Stimulated activated naive CD4-positive, alpha-beta T cell treated with Interleukin-2 at 50 U/mL for 16 hours (primary cell): ENCODE data around the gene NXN.
"Not testable (repeated sequence)": the region's sequence is repeated elsewhere in the genome, so short reads cannot be mapped to it uniquely, and the experiment has no call there.

ENCODE experiments used
- DNase-seq: peaks from one replicate; lab custom pipeline; 2025; lab: John Stamatoyannopoulos, UW

Gene NXN

DNA sequence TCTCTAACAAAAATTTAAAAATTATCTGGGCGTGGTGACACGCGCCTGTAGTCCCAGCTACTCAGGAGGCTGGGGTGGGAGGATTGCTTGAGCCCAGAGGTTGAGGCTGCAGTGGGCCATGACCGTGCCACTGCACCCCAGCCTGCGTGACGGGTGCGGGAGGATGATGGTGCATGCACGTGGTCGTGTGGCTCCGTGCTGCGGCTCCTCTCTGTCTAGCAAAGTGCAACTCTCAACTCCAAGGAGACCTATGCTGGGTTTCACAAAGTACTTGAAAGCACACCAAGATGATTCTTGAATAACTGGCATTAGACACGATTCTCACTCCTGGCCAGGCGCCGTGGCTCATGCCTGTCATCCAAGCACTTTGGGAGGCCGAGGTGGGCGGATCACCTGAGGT is 25.8 kb downstream of the NXN start:
- no peak for DNase-seq

DNA sequence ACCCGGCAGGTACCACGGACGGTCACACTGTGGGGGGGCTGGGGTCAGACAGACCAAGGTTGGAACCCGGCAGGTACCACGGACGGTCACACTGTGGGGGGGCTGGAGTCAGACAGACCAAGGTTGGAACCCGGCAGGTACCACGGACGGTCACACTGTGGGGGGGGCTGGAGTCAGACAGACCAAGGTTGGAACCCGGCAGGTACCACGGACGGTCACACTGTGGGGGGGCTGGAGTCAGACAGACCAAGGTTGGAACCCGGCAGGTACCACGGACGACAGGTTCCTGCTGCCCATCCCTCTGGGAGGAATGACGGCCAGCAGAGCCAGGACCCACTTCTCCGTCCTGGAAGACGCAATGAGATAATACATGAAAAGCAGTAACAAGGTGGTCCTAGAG is 27.0 kb downstream of the NXN start:
- not testable (repeated sequence) for DNase-seq

DNA sequence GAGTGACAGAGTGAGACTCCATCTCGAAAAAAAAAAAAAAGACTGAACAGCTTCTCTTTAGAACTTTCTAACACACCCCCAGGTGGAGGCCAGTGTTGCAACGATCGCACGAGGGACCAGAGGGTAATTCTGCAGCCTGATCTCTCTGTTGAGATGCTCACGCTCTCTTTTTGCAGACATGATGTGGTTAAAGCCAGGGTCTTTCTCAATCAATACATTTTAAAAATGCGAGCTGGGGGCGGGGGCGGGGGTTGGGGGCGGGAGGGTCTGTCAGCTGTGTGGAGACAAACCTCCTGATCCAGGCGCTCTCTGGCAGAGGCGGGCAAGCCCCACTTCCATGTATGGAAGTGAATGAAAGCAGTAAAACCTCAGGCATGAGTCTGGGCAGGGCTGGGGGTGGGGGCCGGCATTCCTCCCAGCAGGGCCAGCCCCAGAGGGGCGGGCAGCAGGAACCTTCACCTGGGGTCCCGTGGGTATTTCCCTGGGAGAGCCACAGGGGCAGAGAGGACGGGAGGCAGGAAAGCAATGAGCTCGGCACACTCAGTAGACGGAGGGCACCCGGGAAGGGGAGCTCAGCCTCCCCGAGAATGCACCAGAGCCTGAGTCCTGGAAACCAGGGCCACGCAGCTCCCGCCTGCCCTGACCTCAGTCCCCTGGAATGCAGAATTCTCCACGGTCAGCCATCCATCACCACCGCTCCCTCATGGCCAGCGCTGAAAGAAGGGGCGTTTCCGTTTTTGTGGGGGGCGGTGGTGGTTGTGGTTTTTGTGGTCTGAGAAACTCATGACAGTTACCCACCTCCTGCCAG is 28.0 kb downstream of the NXN start:
- DNase-seq = no peak

DNA sequence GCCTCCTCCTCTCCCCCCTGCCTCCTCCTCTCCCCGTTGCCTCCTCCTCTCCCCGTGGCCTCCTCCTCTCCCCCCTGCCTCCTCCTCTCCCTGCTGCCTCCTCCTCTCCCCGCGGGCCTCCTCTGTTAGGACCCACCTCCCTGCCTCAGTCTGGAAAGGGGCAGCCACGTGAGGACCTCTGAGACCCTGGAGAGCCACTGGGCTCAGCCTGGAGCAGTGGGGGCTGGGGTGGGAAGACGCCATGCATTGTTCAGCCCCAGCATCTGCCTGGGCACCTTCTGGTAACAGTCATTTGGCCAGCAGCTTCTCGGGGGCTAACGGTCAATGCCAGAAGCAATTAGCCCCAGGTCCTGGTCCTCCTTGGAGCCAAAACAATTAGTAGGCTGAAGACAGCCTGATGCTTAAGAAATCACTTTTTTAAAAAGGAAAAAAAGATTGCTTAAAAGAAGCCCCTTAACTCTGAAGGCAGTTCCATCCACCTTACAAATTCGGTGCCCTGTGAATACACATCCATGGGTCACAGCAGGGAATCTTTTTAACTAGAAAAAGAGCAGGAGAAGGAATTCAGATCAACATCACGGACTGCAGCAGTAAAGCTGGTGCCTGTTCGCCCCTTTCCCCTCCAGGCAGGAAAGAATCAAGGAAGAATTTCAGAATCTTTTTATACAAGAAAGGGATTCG is 29.8 kb downstream of the NXN start:
- no peak for DNase-seq

DNA sequence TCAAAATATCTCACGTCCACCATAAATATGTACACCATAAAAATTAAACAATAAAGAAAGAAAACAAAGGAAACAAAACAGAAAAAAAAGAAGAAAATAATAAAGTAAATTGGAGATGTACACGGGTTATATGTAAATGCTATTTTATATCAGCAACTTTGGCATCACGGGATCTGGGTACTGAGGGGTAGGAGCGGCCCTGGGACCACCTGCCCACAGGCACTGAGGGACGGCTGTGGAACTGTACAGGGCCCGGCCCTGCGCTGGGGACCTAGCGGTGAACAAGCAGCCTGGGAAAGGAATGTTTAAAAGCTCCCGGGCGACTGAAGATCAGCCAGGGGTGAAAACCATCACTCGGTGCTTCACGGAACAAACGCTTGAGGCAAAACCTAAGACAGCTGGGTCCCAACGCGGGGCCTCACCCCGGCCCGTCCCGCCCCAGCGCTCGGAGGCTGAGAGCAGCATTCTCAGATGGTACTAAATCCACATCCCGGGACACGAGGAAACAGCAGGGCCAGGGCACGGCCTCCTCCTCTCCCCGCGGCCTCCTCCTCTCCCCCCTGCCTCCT is 31.2 kb downstream of the NXN start:
- no peak for DNase-seq

DNA sequence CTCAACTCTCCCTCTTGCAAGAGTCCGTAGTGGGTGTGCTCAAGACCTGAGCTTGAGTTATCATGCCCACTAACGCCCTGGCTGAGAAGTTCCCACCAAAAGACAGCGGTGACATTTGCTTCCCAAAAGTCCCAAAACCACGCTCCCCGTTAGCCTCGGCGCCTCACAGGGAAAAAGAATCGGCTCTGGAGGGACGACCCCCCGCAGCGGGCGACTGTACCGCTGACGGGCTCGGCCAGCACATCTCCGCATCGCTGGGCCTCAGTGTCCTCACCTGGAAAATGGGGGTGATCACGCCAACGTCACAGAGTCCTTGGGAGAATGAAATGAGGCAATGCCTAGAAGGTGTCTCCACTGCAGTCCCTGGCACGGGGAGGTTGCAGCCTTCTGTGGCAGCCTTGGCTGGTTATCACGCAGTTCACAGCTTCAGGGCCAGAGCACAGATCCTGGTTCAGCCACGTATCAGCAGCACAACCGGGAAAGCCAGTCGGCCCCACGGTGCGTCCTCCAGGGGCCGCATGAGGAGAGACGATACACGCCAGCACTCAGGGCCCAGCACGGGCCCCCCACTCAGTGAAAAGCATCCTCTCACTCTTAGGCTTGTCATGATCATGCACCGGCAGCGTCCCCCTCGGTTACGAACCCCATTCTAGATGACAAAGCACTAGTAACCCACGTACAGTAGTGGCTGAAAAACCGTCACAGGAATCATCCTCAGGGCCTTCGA is 32.9 kb downstream of the NXN start:
- no peak for DNase-seq

DNA sequence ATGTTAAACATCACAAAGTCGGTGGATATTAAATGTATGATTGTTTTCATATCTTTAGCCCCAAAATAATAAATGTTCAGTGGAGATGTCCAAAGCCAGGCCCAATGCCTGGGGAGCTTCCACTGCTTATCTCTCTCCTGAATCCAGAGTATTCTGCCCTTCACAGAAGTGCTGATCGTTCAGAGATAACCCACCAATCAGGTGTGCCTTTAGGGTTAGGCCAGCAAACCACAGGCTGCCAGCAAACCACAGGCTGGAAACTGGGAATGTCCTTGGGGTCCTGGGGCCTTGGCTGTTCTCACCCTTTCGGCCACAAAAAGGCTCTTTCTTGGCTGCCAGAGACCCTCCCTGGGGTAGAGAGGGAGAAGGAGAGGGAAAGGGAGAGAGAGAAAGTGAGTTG is 33.9 kb downstream of the NXN start:
- DNase-seq = no peak

DNA sequence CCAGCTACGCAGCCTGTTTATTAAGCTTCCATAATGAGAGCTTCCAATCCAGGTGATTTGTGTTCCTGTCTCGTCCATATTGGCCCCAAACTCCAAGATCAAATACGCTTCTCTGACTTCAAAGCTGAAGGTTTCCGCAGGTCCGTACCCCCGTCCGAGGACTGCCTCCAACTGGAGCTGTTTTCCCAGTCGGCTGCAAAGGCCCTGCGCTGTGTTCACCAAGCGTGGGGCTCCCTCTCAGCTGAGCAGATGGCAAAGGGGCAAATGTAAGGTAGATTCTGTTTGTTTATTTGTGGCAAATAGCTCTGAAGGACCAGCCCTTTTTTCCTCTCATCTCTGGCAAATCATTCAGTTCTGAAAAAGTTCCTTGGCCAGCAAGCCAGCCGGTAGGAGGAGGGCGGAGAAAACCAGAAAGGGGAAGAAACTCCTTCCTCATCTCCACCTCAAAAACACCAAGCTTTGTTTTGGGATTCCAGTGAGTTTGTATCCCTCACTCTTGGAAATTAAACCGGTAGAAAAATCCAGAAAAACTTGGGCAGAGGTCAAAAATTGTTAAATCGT is 35.2 kb downstream of the NXN start:
- no peak for DNase-seq

DNA sequence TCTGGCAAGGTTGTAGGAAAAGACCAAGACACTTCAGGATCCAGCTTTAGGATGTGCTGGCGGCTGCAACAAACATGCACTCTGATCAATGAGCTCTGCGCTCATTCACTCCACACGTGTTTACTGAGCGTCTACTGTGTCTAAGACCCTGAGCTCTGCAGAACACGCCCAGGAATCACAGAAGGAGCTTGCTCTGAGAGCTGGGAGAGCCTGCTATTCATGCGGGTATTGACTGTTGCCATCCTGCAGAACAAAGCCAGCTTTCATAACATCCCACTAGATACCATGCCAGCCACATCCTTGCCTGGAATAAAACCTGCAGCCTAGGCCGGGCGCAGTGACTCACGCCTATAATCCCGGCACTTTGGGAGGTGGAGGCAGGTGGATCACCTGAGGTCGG is 44.1 kb downstream of the NXN start:
- DNase-seq = no peak

DNA sequence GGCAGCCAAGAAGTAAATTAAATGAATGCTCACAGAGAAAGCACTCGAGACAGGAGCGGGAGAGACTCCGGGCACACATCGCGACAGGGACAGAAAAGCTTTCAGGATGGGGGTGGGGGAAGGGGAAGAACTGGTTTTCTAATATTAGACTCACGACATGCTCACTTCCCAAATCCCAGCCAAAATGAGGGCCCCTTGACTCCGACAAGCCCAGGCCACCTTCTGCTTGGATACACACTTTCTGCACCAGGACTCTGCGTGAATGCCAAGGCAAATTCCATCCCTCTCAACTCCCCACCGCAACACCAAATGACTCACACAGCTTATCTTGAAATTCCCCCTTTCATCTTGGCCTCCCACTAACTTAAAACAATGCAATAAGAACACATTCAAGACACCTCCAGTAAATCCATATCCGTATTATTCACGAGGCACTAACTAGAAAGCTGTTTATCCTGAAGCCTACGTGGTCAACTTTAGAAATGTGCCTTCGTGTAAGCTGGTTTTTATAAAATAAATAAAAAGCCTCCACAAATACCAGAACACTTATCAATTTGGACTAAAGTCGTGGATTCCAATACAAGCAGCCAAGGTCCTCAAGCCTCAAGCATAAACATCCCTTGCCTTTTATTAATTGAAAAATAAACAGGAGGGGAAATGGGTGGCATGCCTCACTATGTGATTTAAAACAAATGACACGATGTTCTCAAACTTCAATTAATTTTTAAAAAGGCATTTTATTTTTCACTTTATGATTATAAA is 46.1 kb downstream of the NXN start:
- DNase-seq = no peak

DNA sequence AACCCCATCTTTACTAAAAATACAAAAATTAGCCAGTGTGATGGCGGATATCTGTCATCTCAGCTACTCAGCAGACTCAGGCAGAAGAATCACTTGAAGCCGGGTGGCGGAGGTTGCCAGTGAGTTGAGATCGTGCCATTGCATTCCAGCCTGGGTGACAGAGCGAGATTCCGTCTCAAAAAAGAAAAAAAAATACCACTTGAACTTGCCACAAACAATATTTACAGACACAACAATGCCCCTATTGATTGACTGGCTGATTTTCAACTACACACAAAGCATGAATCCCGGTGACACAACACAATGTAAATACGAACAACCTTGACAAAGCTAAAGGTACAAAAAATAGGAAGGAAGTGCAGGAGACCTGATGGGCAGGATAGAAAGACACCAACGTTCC is 49.3 kb downstream of the NXN start:
- DNase-seq = no peak

DNA sequence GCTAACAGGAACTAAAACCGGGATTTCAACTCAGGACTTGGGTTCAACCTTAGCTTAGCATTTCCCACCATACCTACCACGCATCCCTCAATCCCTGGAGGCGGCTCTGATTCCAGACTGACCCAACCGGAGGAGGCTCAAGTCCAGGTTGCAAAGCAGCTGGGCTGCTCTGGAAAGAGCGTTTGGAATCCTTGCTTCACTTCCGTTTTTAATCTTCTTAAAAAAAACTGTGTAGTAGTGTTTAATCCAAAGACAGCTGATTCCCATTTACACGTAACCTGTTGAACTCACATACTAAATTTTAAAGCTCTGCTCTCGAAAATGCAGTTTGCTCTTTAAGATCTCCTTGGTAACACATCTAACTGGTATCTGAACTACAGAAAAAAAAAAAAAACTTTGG is 50.0 kb downstream of the NXN start:
- DNase-seq = no peak

DNA sequence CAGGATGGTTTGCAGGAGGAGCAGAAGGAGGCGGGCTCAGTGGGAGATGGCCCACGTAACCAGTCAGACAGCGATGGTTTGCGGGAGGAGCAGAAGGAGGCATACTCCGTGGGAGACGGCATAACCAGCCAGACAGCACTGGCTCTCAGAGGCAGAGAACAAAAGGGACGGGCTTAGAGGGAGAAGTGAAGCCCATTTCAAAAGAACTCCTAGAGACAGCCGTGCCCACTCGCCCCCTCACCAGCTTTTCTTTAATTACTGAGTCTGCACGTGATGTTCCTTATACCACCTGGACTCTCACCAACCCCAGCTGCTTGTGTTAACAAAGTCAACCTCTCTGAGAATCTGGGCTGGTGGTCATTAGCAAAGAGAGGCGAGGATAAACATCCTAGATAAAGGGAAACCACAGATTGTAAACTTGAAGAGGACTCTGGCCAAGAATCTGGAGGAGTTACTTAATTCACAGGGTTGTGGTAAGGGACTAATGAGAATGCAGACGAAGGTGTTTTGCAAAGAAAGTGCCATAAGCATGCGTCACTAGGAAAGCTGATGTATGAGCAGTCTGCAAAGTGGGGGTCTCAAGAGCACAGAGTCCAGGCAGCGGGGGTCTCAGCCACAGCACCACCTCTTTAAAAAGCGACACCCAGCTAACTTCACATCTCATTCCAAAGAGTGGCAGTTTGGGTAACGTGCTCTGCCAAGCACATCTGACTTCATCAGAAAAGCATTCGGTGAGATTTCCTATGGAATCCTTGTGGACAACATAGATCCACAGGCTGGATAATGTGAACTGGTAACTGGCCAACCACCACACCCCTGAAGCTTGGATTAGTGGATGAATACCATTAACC is 51.7 kb downstream of the NXN start:
- DNase-seq = no peak

DNA sequence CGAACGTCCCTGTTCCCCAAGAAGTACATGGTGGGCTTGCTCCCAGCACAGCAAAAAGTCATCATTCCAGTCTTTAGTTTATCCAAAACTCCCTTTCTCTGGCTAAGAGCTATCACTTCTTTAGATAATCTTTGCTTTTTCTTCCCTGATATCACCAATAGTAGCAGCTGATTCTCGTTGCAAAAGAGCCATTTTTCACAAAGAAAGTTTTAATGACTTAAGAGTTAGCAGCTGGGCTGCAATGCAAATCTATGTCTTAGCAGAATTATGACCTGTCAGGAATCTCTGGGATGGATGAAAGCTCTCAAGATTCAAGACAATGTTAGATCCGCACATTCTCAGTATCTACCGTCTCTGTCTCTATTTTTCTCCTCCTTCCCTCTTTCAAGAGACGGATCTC is 53.8 kb downstream of the NXN start:
- DNase-seq = no peak

DNA sequence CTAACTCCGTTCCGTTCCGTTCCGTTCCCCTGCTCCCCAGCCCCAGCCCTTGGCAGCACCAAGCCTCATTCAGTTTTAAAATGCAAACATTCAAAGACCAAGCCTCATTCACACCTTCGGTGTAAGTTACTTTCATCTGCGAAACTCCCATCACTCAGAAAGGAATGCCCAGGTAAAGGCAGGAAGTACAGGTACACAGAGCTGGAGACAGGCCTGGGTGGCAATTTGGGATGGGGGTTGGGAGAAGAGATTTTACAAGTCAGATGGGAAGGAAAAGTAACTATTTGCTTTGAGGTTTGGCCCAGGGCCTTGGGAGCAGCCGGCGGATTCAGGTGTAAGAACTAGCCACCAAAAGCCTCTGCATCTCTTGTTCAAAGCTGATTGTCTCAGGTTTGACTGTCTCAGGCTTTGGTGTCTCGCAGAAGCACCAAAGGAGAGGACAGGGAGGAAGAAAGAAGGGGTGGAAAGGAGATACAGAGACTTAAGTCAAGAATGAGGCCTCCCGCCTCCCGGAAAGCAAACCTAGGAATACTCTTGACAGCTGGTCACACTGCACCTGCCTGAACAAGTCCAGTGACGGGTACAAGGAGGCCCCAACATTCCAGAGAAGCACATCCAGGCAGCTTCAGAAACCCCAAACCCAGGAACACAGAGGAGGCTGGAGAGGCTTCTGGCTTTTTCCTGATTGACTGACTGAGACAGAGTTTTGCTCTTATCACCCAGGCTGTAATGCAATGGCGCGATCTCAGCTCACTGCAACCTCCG is 54.7 kb downstream of the NXN start:
- no peak for DNase-seq

DNA sequence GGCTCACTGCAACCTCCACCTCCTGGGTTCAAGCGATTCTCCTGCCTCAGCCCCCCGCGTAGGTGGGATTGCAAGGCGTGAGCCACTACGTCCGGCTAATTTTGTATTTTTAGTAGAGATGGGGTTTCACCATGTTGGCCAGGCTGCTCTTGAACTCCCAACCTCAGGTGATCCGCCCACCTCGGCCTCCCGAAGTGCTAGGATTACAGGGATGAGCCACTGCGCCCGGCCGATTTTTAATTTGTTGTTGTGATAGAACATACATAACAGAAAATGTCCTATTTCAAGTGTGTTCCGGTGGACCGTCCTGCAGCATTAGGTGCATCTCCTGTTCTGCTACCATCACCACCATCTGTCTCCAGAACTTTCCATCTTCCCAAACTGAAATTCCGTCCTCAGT is 55.3 kb downstream of the NXN start:
- not testable (repeated sequence) for DNase-seq

DNA sequence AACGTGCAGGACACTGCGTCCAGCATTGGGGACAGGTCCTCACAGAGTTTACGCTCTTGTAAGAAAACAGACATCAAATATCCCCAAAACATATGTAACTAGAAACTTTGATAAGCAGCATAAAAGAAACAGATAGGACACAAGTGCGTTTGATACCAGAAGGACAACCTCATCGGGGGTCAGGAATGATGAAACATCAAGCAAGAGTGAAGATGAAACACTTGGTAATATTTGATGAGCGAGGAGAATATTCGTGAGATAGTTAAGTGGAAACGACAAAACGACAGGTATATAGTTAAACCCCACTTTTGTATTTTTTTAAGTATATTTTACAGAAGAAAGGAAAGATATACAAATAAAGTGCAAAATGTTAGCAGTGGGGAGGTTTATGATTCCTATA is 55.9 kb downstream of the NXN start:
- DNase-seq = no peak

DNA sequence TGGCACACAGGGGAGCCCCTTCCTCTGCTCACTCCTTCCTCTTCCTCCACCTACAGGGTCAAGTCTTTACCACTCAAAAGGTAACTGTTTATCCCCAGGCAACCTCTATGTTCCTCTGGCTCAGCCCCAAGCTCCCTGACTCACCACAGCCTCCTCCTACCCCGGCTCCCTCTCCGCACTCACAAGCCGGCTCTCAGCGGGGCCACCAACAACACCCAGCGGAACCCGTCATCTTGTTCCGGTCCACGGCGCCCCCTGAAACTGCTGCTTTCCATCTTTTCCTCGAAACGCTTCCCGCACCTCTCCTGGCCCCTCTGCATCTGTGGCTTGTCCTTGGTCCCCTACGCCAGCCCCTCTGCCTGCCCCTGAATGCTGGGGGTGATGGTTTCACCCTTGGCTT is 58.4 kb downstream of the NXN start:
- no peak for DNase-seq

DNA sequence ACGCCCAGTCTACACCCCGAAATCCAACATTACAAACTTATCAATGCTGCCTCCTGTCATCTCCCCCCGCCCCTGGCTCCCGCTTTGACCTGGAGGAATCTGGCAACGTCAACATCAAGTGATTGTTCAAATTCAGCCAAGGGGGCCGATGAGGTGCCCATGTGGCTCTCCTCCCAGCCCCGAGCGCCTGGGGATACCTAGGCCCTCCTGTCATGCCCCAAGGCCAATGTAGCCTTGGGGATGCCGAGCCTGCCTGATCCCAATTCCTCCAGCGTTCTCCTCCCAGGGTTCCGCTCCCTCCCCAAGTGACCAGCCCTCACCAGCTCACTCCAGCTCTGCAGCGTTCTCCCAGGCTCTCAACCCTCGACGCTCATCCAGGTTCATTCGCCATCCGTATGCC is 59.4 kb downstream of the NXN start:
- DNase-seq = no peak
